Activated CD4-positive, alpha-beta T cell treated with anti-CD3 and anti-CD28 coated beads, Interleukin-2, Interleukin-4, amounts not matched to agents 100 ng/mL and 50 ng/mL, durations not matched to agents 16 hours and 8 hours (primary cell): ENCODE data around the gene CRYGN.

Experiments used
- DNase-seq: peaks from one replicate; pipeline ENCODE4 v3.0.0-alpha.2; 2020; ENCODE audit warnings: low spot score

Gene CRYGN

DNA sequence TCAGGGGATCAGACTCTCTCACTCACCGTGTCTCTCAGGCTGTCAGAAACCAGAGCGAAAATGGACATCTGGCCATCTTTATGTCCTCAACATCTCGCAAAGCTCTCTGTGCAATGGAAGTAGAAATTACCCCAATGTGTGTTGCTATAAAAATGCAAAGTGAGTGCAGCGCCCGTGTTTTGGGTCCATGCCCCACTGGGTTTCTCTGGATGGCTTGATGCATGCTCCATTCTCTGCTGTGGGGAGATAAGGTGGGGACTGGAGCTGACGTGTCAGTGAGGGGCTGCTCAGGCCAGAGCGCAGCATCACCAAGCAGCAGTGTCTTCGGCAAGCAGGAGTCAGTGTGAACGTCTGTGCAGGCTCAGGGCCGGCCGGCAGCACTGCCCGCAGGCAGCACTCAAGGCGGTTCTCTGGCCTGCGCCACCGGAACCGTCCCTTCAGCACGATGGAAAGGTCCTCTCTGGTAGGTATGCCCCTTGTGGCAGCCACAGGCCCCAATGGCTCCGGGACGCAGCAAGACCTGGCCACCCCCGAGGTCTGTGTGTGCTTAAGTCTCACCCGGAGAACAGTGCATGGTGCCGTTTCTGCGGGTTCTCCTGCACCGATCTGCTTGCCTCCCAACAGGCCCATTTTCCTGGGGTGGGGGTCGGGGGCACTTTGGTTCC, 60.3 kb downstream of the CRYGN start:
- no peak for DNase-seq

DNA sequence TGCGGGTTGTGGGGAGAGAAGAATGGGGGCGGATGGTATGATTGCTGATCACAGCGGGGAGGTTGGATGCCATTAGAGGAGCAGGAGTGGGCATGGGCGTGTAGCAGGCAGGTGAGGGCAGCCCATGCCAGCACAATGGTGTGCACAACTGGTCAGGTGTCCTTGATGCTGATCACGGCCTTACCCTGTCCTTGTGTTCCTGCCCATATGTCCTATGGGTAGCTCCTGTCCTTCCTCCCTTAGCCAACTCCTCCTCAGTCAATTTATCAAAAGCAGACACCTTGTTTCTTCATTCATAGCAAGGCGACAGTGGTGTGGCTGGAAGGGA, 60.8 kb downstream of the CRYGN start:
- DNase-seq, result no peak
